GM12873 (cell line): Measurements from ENCODE around the gene PKNOX2.

Source experiments
- TF ChIP-seq, protein P1 (sequence below): IDR thresholded peaks from 2 replicates; pipeline ENCODE4 v1.5.1; 2012; ENCODE audit warnings: low read depth, mild to moderate bottlenecking, moderate library complexity, low read length, control low read depth; ENCODE audit not compliant: insufficient read depth; ENCODE audit errors: missing control alignments

Gene PKNOX2

DNA sequence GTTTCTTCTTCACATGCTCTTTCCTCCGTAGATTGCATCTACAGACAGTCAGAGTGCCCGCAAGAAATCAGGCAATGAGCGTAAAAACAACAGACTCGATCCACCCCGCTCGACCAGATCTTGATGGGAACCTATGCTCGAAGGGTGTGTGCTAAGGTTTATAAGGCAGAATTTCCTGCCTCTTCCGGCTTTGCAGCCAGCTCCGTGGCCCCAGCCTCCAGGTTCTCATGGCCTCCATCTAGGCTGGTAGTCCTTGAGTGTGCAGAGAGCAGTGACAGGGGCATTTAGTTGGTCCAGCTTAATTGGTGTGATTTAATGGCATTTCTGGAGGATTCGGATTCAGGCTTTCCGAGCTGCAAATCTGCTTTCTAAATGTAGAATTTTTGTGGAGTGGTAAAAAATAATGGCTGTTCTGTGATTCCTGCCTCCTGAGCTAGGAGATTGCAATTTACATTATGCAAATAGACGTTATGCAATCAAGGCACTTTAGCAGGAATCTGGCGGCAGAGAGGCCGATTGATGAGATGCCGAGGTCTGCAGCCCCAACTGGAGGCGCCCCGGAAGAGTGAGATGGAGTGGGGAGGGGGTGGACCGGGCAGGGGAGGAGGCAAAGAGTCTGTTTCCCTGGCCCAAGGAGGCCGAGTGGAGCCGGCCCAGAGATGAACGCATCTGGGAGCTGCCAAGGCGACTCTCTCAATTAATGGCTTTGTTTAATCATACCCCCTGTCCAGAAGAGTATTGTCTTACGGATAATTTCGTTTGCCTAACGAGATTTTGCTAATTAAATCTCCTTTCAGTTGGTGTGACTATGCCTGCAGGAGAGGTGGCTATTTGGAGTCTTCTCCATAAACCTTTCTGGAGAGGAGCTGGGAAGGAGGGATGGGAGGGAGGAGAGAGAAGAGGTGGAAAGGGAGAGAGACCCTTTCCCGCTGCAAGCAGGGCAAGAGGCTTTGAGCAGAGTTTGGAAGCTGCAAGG, 75.3 kb downstream of the PKNOX2 start:
- TF ChIP-seq, protein P1, sequence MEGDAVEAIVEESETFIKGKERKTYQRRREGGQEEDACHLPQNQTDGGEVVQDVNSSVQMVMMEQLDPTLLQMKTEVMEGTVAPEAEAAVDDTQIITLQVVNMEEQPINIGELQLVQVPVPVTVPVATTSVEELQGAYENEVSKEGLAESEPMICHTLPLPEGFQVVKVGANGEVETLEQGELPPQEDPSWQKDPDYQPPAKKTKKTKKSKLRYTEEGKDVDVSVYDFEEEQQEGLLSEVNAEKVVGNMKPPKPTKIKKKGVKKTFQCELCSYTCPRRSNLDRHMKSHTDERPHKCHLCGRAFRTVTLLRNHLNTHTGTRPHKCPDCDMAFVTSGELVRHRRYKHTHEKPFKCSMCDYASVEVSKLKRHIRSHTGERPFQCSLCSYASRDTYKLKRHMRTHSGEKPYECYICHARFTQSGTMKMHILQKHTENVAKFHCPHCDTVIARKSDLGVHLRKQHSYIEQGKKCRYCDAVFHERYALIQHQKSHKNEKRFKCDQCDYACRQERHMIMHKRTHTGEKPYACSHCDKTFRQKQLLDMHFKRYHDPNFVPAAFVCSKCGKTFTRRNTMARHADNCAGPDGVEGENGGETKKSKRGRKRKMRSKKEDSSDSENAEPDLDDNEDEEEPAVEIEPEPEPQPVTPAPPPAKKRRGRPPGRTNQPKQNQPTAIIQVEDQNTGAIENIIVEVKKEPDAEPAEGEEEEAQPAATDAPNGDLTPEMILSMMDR = no peak

DNA sequence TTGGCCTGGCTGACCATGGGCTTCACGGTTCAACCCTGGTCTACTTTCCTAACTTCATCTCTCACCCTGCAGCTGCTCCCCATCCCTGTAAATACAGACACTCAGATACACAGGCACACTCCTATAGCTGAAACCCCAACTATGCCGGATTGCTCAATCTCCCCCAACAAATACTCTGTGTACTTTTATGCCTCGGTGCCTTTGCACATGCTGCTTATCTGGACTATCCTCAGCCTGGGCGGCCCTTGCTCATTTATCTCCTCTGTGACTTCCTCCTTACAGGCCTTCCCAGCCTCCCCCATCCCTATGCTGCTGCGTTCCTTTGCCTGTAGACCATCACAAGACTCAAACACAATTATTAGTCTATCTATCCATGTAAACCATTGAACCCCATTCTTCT, 76.6 kb downstream of the PKNOX2 start:
- TF ChIP-seq, protein P1 = no peak

DNA sequence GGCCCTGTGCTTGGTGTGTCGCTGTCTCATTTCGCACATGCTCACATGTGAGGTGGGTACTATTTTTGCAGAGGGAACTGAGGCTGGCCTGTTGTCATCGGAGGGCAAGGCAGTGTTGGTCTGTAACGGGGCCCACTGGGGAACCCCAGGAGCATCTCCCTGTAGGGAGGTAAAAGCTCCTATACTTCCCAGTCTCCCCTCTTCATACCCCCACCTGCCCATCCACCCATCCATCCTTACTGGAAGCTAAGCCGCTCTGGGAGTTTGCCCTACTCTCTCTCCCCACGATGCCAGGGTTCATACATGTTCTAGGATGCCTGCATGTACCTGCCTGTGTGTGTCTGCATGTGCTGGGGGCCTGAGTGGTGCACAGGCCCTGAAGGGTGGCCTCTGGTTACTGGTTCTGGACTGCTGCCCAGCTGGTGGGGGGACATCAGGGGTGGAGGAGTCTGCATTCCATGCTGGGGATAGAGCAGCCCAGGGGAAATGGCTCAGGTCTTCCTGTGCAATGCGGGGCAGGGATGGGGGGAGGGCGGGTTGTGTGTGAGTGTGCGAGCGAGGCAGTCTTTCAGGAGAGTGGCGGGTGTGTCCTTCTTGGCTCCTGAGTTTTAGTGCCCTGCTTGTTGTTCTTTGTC, 77.7 kb downstream of the PKNOX2 start:
- TF ChIP-seq, protein P1 = no peak

DNA sequence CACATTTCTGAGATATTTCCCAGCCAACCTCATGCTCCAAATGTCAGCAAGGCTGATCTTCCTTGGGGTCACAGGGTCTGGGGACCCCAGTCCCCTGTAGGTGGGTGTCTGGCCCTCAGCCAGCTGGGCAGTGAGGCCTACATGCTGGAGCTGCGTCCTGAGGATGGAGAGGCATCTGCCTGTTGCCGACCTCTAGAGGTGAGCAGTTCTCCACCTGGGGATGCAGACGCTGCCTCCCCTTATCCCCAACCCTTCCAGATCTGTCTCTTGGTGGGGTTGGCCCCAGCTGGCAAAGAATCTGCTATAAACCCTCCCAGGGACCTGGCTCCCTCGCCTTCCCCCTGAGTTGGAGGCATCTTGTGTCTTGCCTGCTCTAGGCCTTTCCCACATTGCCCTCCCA, 79.6 kb downstream of the PKNOX2 start:
- TF ChIP-seq, protein P1 = no peak

DNA sequence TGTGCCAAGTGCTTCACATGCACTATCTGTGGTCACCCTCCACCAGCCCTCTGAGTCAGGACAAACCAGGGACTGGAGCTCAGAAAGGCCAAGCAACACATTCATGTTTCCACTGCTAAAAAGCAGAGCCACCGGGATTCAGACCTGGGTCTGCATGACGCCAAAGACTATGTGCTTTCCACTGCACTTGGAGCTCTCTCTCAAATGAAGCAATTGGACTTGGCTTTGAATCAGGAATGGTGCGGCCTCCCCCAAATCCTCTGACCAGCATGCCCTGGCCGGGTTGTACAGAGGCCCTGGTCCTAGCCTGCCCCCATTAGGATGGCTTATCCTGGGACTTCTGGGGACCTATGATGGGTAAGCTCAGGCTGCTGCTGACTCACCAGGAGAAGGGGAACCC, 80.7 kb downstream of the PKNOX2 start:
- TF ChIP-seq, protein P1 = no peak

DNA sequence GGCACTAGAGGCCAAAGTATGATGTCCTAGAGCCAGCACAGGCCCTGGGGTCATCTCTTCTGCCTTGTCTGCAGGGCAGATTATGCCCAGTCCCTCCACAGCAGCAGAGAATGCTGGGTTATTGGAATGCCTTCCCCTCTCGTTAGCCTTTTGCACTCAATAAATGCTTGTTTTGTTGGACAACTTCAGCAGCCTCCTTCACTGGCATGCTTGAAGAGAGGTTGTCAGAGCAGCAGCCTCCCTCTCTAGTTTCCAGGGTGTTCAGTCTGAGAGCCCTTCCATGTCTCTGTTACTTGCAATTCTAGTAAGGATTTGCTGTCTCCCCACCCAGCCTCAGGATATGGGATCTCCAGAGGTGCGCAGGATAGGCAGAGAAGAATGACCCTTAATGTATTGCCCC, 82.9 kb downstream of the PKNOX2 start:
- TF ChIP-seq, protein P1 = no peak
